GM19438 (cell line): ENCODE data around the gene NXPH1.

Experiments
- ATAC-seq: cut with Tn5 transposase; IDR thresholded peaks from one replicate; pipeline ENCODE4 v1.9.1; 2021; ENCODE audit warnings: low read depth; ENCODE audit not compliant: unreplicated experiment

NXPH1 gene

GRCh38 chr7:8435590-8436545 lies 2.5 kb downstream of the NXPH1 start:
- ATAC-seq, result no peak

GRCh38 chr7:8436965-8437364 lies 3.6 kb downstream of the NXPH1 start:
- ATAC-seq, result peak; percentile 84

GRCh38 chr7:8437606-8438005 lies 4.2 kb downstream of the NXPH1 start:
- no peak for ATAC-seq

- no peak for ATAC-seq
Observed at GRCh38 chr7:8440670-8441069, 7.3 kb downstream of the NXPH1 start.

- no peak for ATAC-seq
Observed at GRCh38 chr7:8441106-8441965, 7.9 kb downstream of the NXPH1 start.

GRCh38 chr7:8442051-8442813 lies 8.8 kb downstream of the NXPH1 start:
- no peak for ATAC-seq

- ATAC-seq, result peak; percentile 91
Observed at GRCh38 chr7:8442814-8443304, 9.4 kb downstream of the NXPH1 start.

GRCh38 chr7:8443576-8444467 lies 10.4 kb downstream of the NXPH1 start:
- no peak for ATAC-seq

GRCh38 chr7:8444468-8444769 lies 11.0 kb downstream of the NXPH1 start:
- ATAC-seq, result no peak

- ATAC-seq, result no peak
Observed at GRCh38 chr7:8453535-8453934, 20.1 kb downstream of the NXPH1 start.

GRCh38 chr7:8455426-8455825 lies 22.0 kb downstream of the NXPH1 start:
- no peak for ATAC-seq

- no peak for ATAC-seq
Observed at GRCh38 chr7:8462309-8462708, 28.9 kb downstream of the NXPH1 start.

- ATAC-seq, result no peak
Observed at GRCh38 chr7:8465338-8465737, 31.9 kb downstream of the NXPH1 start.

GRCh38 chr7:8480527-8480926 lies 47.1 kb downstream of the NXPH1 start:
- ATAC-seq, result no peak

- no peak for ATAC-seq
Observed at GRCh38 chr7:8481096-8481495, 47.7 kb downstream of the NXPH1 start.

- ATAC-seq, result no peak
Observed at GRCh38 chr7:8481752-8482446, 48.5 kb downstream of the NXPH1 start.

- ATAC-seq, result no peak
Observed at GRCh38 chr7:8490391-8491045, 57.1 kb downstream of the NXPH1 start.

GRCh38 chr7:8491106-8491505 lies 57.7 kb downstream of the NXPH1 start:
- ATAC-seq, result no peak
